Astrocyte (in vitro differentiated cells and primary cell): Measurements from ENCODE around the gene AVPR2. TPM values are rescaled to one million over a fixed set of nuclear protein-coding genes. Genes with fewer than 3 reads are reported as not detected.

ENCODE experiments used
- DNase-seq: peaks from one replicate; pipeline ENCODE4 v3.0.0-alpha.2; 2010; ENCODE audit warnings: low read depth
- FAIRE-seq: peaks from 2 replicates; lab custom pipeline; 2011; peaks lifted over from hg19 to GRCh38; lab: Jason Lieb, UNC
- H2AFZ ChIP-seq: 2 replicates; pipeline ENCODE4 v1.6.0; 2012; ENCODE audit warnings: low read depth, low read length, inconsistent platforms
- H3K27ac ChIP-seq: 2 replicates; pipeline ENCODE4 v1.5.1; 2011; ENCODE audit warnings: low read depth, low read length, inconsistent platforms
- H3K27me3 ChIP-seq: 2 replicates; pipeline ENCODE4 v1.6.0; 2011; ENCODE audit warnings: low read length, inconsistent platforms; ENCODE audit not compliant: insufficient read depth
- H3K36me3 ChIP-seq: 2 replicates; pipeline ENCODE4 v1.5.1; 2011; ENCODE audit warnings: low read length, inconsistent platforms; ENCODE audit not compliant: insufficient read depth
- H3K4me1 ChIP-seq: 2 replicates; pipeline ENCODE4 v1.5.1; 2011; ENCODE audit warnings: low read length, inconsistent platforms; ENCODE audit not compliant: insufficient read depth
- H3K4me2 ChIP-seq: 2 replicates; pipeline ENCODE4 v1.6.0; 2012; ENCODE audit warnings: low read length, inconsistent platforms
- H3K4me3 ChIP-seq: 2 replicates; pipeline ENCODE4 v1.5.1; 2011; ENCODE audit warnings: low read depth, mild to moderate bottlenecking, low read length, inconsistent platforms; ENCODE audit not compliant: insufficient read depth
- H3K79me2 ChIP-seq: 2 replicates; pipeline ENCODE4 v1.6.0; 2012; ENCODE audit warnings: mild to moderate bottlenecking, low read length, inconsistent platforms; ENCODE audit not compliant: insufficient read depth
- H3K9ac ChIP-seq: 2 replicates; pipeline ENCODE4 v1.6.0; 2012; ENCODE audit warnings: mild to moderate bottlenecking, low read length, inconsistent platforms
- H3K9me3 ChIP-seq: 2 replicates; pipeline ENCODE4 v1.5.1; 2012; ENCODE audit warnings: low read depth, mild to moderate bottlenecking, low read length, inconsistent platforms; ENCODE audit not compliant: insufficient read depth
- H4K20me1 ChIP-seq: 2 replicates; pipeline ENCODE4 v1.6.0; 2012; ENCODE audit warnings: low read length, inconsistent platforms; ENCODE audit not compliant: insufficient read depth
- H3K27ac Mint-ChIP-seq: one replicate; pipeline ENCODE4 v1.8.0; 2021; ENCODE audit warnings: mild to moderate bottlenecking, mixed read lengths; ENCODE audit not compliant: unreplicated experiment
- H3K27me3 Mint-ChIP-seq: one replicate; pipeline ENCODE4 v1.8.0; 2021; ENCODE audit warnings: low read depth, mixed read lengths; ENCODE audit not compliant: unreplicated experiment
- H3K36me3 Mint-ChIP-seq: one replicate; pipeline ENCODE4 v1.8.0; 2021; ENCODE audit warnings: low read depth, mixed read lengths; ENCODE audit not compliant: unreplicated experiment
- H3K4me1 Mint-ChIP-seq: one replicate; pipeline ENCODE4 v1.8.0; 2021; ENCODE audit warnings: low read depth, mixed read lengths; ENCODE audit not compliant: unreplicated experiment
- H3K4me3 Mint-ChIP-seq: one replicate; pipeline ENCODE4 v1.8.0; 2021; ENCODE audit warnings: mild to moderate bottlenecking, moderate library complexity, mixed read lengths; ENCODE audit not compliant: unreplicated experiment
- H3K9me3 Mint-ChIP-seq: one replicate; pipeline ENCODE4 v1.8.0; 2021; ENCODE audit warnings: mild to moderate bottlenecking, mixed read lengths; ENCODE audit not compliant: unreplicated experiment
- CTCF ChIP-seq: IDR thresholded peaks from 2 replicates; pipeline ENCODE4 v1.5.1; 2011; ENCODE audit warnings: low read depth, mild to moderate bottlenecking, inconsistent platforms, low read length, moderate library complexity; ENCODE audit not compliant: insufficient read depth
- EZH2 ChIP-seq: IDR thresholded peaks from 2 replicates; pipeline ENCODE4 v1.6.1; 2012; ENCODE audit warnings: mild to moderate bottlenecking, low read length, inconsistent platforms; ENCODE audit not compliant: insufficient read depth
- total RNA-seq: library from RNA; stranded (reverse); gene quantifications from 2 replicates; pipeline ENCODE4 v1.2.1, GENCODE V29; 2021

Gene AVPR2
- total RNA-seq, 1 donor from 2014 or later, result not detected

GRCh38 chrX:153953342-153953830 lies 48.9 kb downstream of the AVPR2 start:
- Mint-ChIP-seq H3K27me3 (no peaks in the 10 kb centered on the region), H3K4me3 (no peak overlapping the region), H3K27ac (peak overlapping the region; percentile 34), H3K9me3 (no peaks in the 10 kb centered on the region), H3K36me3 (peaks cover 5% of the 10 kb centered on the region), H3K4me1 (peaks cover 2% of the 10 kb centered on the region)
- Histone ChIP-seq H3K4me3 (no peak overlapping the region), H3K4me2 (no peak overlapping the region), H3K4me1 (peaks cover 4% of the 10 kb centered on the region), H2AFZ (no peak overlapping the region), H4K20me1 (no peaks in the 10 kb centered on the region), H3K27me3 (no peaks in the 10 kb centered on the region), H3K9ac (peak overlapping the region; percentile 35), H3K9me3 (no peaks in the 10 kb centered on the region), H3K79me2 (peaks cover 7% of the 10 kb centered on the region), H3K36me3 (peaks cover 6% of the 10 kb centered on the region), H3K27ac (no peak overlapping the region)
- peak; percentile 14 for DNase-seq
- no peak for FAIRE-seq
- TF ChIP-seq EZH2, result no peak
- TF ChIP-seq CTCF, result peak; percentile 56

GRCh38 chrX:153953892-153954557 lies 49.6 kb downstream of the AVPR2 start:
- peaks cover 2% of the 10 kb centered on the region for H3K4me1 Mint-ChIP-seq
- Histone ChIP-seq H2AFZ (no peak overlapping the region), H3K4me1 (peaks cover 4% of the 10 kb centered on the region), H3K4me2 (no peak overlapping the region), H3K79me2 (peaks cover 7% of the 10 kb centered on the region), H3K36me3 (peaks cover 6% of the 10 kb centered on the region), H3K9ac (no peak overlapping the region), H4K20me1 (no peaks in the 10 kb centered on the region), H3K4me3 (no peak overlapping the region), H3K27me3 (no peaks in the 10 kb centered on the region), H3K9me3 (no peaks in the 10 kb centered on the region), H3K27ac (no peak overlapping the region)
- no peaks in the 10 kb centered on the region for H3K27me3 Mint-ChIP-seq
- no peaks in the 10 kb centered on the region for H3K9me3 Mint-ChIP-seq
- peaks cover 5% of the 10 kb centered on the region for H3K36me3 Mint-ChIP-seq
- TF ChIP-seq CTCF (no peak), EZH2 (no peak)
- H3K27ac Mint-ChIP-seq, result no peak overlapping the region
- no peak for FAIRE-seq
- H3K4me3 Mint-ChIP-seq, result no peak overlapping the region
- no peak for DNase-seq

DNA sequence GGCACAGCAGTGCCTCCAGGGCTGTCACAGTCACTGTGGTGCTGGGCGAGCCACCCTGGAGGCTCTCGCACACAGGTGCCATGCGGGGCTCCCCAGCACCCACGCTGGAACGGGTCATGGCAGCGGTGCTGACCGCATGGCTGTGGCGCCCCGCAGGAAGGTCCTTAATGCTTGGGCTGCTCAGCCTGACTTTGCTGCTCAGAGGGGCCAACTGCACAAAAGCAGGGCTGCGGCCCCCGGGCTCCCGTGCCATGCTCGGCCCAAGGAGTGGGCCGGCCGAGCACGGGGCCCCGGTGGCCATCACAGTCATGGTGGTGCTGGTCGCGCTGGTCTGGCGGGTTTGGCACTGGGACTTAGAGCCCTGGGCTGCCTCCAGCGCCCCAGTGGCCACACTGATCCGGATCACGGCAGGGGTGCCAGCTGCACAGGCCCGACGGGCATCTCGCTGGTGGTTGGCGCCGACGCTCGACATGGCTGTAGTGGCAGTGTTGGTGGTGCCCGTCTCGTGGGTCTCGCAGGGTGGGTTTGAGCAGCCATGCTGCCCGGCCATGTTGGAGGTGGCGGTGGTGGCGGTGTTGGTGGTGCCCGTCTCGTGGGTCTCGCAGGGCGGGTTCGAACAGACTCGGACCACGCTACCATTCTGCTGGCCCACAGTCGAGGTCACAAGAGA lies 50.2 kb downstream of the AVPR2 start:
- peaks cover 4% of the 10 kb centered on the region for H3K4me1 ChIP-seq
- FAIRE-seq, result no peak
- no peak overlapping the region for H3K4me2 ChIP-seq
- H3K27ac ChIP-seq, result no peak overlapping the region
- no peaks in the 10 kb centered on the region for H4K20me1 ChIP-seq
- H3K36me3 Mint-ChIP-seq, result peaks cover 5% of the 10 kb centered on the region
- H3K4me1 Mint-ChIP-seq, result peaks cover 2% of the 10 kb centered on the region
- H3K27ac Mint-ChIP-seq, result no peak overlapping the region
- H3K4me3 ChIP-seq, result no peak overlapping the region
- peaks cover 6% of the 10 kb centered on the region for H3K36me3 ChIP-seq
- peaks cover 7% of the 10 kb centered on the region for H3K79me2 ChIP-seq
- no peak overlapping the region for H3K9ac ChIP-seq
- TF ChIP-seq EZH2 (no peak), CTCF (no peak)
- no peaks in the 10 kb centered on the region for H3K27me3 Mint-ChIP-seq
- H3K4me3 Mint-ChIP-seq, result no peak overlapping the region
- DNase-seq, result no peak
- no peaks in the 10 kb centered on the region for H3K27me3 ChIP-seq
- no peak overlapping the region for H2AFZ ChIP-seq
- H3K9me3 ChIP-seq, result no peaks in the 10 kb centered on the region
- H3K9me3 Mint-ChIP-seq, result no peaks in the 10 kb centered on the region
